Smooth muscle cell (in vitro differentiated cells): Measurements from ENCODE around the gene LGALS4. TPM values are rescaled to one million over a fixed set of nuclear protein-coding genes. Genes with fewer than 3 reads are reported as not detected.

ENCODE experiments used
- DNase-seq: peaks from one replicate; lab custom pipeline; 2025; ENCODE audit not compliant: unreplicated experiment; lab: John Stamatoyannopoulos, UW
- H2AFZ ChIP-seq: fragments of 200-600 bp; sonication (generic); 2 replicates; pipeline ENCODE4 v1.6.0; 2016; ENCODE audit warnings: antibody characterized with exemption, low read depth, mild to moderate bottlenecking
- H3F3A ChIP-seq: fragments of 200-600 bp; sonication (generic); 2 replicates; pipeline ENCODE4 v1.6.0; 2017; ENCODE audit warnings: antibody characterized with exemption, low read depth
- H3K27ac ChIP-seq: fragments of 200-600 bp; sonication (generic); 2 replicates; pipeline ENCODE4 v1.5.1; 2016; ENCODE audit warnings: low read depth, mild to moderate bottlenecking
- H3K27me3 ChIP-seq: fragments of 200-600 bp; sonication (generic); 2 replicates; pipeline ENCODE4 v1.6.1; 2016; ENCODE audit warnings: low read depth, mild to moderate bottlenecking
- H3K36me3 ChIP-seq: fragments of 200-600 bp; sonication (generic); 2 replicates; pipeline ENCODE4 v1.5.1; 2016; ENCODE audit warnings: low read depth
- H3K4me1 ChIP-seq: fragments of 200-600 bp; sonication (generic); 2 replicates; pipeline ENCODE4 v1.5.1; 2016; ENCODE audit warnings: low read depth
- H3K4me2 ChIP-seq: fragments of 200-600 bp; sonication (generic); 2 replicates; pipeline ENCODE4 v1.6.0; 2016; ENCODE audit warnings: mild to moderate bottlenecking
- H3K4me3 ChIP-seq: fragments of 200-600 bp; sonication (generic); 2 replicates; pipeline ENCODE4 v1.5.1; 2016; ENCODE audit warnings: mild to moderate bottlenecking
- H3K79me2 ChIP-seq: fragments of 200-600 bp; sonication (generic); 2 replicates; pipeline ENCODE4 v1.6.0; 2016; ENCODE audit warnings: low read depth, mild to moderate bottlenecking
- H3K9ac ChIP-seq: fragments of 200-600 bp; sonication (generic); 2 replicates; pipeline ENCODE4 v1.6.0; 2016; ENCODE audit warnings: low read depth
- H3K9me3 ChIP-seq: fragments of 200-600 bp; sonication (generic); replicated peaks from 2 replicates; pipeline ENCODE4 v1.5.1; 2016; ENCODE audit warnings: low read depth
- H4K20me1 ChIP-seq: fragments of 200-600 bp; sonication (generic); 2 replicates; pipeline ENCODE4 v1.6.0; 2016; ENCODE audit warnings: low read depth
- CTCF ChIP-seq: fragments of 200-600 bp; sonication (generic); IDR thresholded peaks from 2 replicates; pipeline ENCODE4 v1.5.1; 2017; ENCODE audit warnings: borderline replicate concordance, mild to moderate bottlenecking, antibody characterized with exemption; ENCODE audit not compliant: insufficient read depth, poor library complexity, severe bottlenecking
- WGBS: methylation state at CpG from one replicate; pipeline ENCODE4 v1.1.7; 2016; ENCODE audit warnings: low lambda C conversion rate; 5-methylcytosine and 5-hydroxymethylcytosine counted together
- polyA plus RNA-seq: library from polyadenylated mRNA; unstranded; fragments of >200 nt; fragmentation: Nextera tagmentation; extraction: Ambion mirVana; gene quantifications from 2 replicates; pipeline ENCODE4 v1.2.1, GENCODE V29; 2016
- total RNA-seq: library from RNA; depleted of rRNA; stranded (reverse); fragments of >200 nt; gene quantifications from 2 replicates; pipeline ENCODE4 v1.2.3, GENCODE V29; 2014

Gene LGALS4
- total and polyA plus RNA-seq, 2 experiments from 2014 or later, result 2.4 TPM; not detected in 1

GRCh38 chr19:38845374-38846024 is 32.8 kb upstream of the LGALS4 start:
- Histone ChIP-seq H3K36me3 (peaks cover 39% of the 10 kb centered on the region), H3K9ac (no peak overlapping the region), H3K4me1 (peaks cover 7% of the 10 kb centered on the region), H3K27me3 (no peaks in the 10 kb centered on the region), H2AFZ (no peak overlapping the region), H3K27ac (no peak overlapping the region), H3K4me2 (no peak overlapping the region), H3F3A (peaks cover 33% of the 10 kb centered on the region), H4K20me1 (peaks cover 87% of the 10 kb centered on the region), H3K9me3 (no peaks in the 10 kb centered on the region), H3K4me3 (no peak overlapping the region), H3K79me2 (peaks cover 85% of the 10 kb centered on the region)
- TF ChIP-seq CTCF, result no peak
- WGBS, result 93% methylated on average over 14 of the region's 14 CpGs
- no peak for DNase-seq

GRCh38 chr19:38844093-38844686 is 31.4 kb upstream of the LGALS4 start:
- no peak for DNase-seq
- no peak overlapping the region for H3K4me3 ChIP-seq
- H3K4me2 ChIP-seq, result no peak overlapping the region
- no peak overlapping the region for H3K27ac ChIP-seq
- WGBS, result 98% methylated on average over 11 of the region's 11 CpGs
- no peak for TF ChIP-seq CTCF
- H3F3A ChIP-seq, result peaks cover 44% of the 10 kb centered on the region
- no peaks in the 10 kb centered on the region for H3K27me3 ChIP-seq
- peaks cover 45% of the 10 kb centered on the region for H3K36me3 ChIP-seq
- H3K79me2 ChIP-seq, result peaks cover 91% of the 10 kb centered on the region
- H2AFZ ChIP-seq, result no peak overlapping the region
- H3K4me1 ChIP-seq, result peaks cover 7% of the 10 kb centered on the region
- peaks cover 100% of the 10 kb centered on the region for H4K20me1 ChIP-seq
- no peak overlapping the region for H3K9ac ChIP-seq
- H3K9me3 ChIP-seq, result no peaks in the 10 kb centered on the region

- TF ChIP-seq CTCF, result no peak
- no peak overlapping the region for H3K9ac ChIP-seq
- no peak for DNase-seq
- H3K9me3 ChIP-seq, result no peaks in the 10 kb centered on the region
- H3K79me2 ChIP-seq, result peaks cover 83% of the 10 kb centered on the region
- WGBS, result 98% methylated on average over 9 of the region's 9 CpGs
- peaks cover 47% of the 10 kb centered on the region for H3K36me3 ChIP-seq
- H3K4me2 ChIP-seq, result no peak overlapping the region
- no peak overlapping the region for H3K4me3 ChIP-seq
- H3K27ac ChIP-seq, result no peak overlapping the region
- peaks cover 100% of the 10 kb centered on the region for H4K20me1 ChIP-seq
- H3K27me3 ChIP-seq, result no peaks in the 10 kb centered on the region
- H3K4me1 ChIP-seq, result peaks cover 7% of the 10 kb centered on the region
- no peak overlapping the region for H2AFZ ChIP-seq
- H3F3A ChIP-seq, result peaks cover 41% of the 10 kb centered on the region
Measured at GRCh38 chr19:38843175-38843758, 30.5 kb upstream of the LGALS4 start.
